ENCODE data around the gene TGFBI. TPM values are rescaled to one million over a fixed set of nuclear protein-coding genes. Genes with fewer than 3 reads are reported as not detected.

TGFBI gene
- total and polyA plus RNA-seq, 9 of the 15 experiments (the other 6 are each of a cell fraction or from before 2014, with no cell fraction given), result 0.05 to 0.62 (median 0.08) TPM; not detected in 6

DNA sequence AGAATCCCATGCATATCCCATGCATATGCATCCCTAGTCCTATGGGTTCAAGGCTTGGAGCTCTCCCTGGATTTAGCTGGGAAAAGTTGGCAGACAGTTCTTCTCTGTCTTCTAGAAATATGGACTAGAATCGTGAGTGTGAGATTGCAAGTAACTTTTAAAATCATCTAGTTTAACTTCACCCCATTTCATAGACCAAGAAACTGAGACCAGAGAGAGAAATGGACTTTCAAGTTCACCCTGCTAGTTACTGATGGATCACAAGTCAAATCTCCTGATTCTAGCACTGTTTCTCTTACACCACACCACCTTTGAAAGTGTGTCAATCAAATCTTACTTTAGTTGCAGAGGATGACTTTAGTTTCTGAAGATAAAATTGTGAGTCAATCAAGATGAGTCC, 13.4 kb downstream of the TGFBI start:
- BruUV-seq (replicated peaks), result no TSS peak
- no peak for FAIRE-seq
- H2AFZ ChIP-seq (ENCODE audit: low read depth, low read length), result no peak overlapping the region
- H3K79me2 ChIP-seq (ENCODE audit: control insufficient read depth, insufficient read depth, low read length), result no peaks in the 10 kb centered on the region
- intact Hi-C loops (cut with micrococcal nuclease), result no loop called here
- H3K4me2 ChIP-seq (ENCODE audit: insufficient read depth, low read length), result no peak overlapping the region
- no peak overlapping the region for H3K9ac ChIP-seq (ENCODE audit: insufficient read depth in 1 of 2, low read depth in 2 of 2, low read length in 2 of 2)
- H3K4me1 ChIP-seq (replicated peaks in 1 of 2; ENCODE audit: control insufficient read depth in 2 of 2, insufficient read depth in 2 of 2, low read length in 2 of 2), result no peaks in the 10 kb centered on the region
- H3K4me3 ChIP-seq, result no peak overlapping the region
- no peaks in the 10 kb centered on the region for H3K36me3 ChIP-seq (ENCODE audit: control insufficient read depth, insufficient read depth, low read length)
- in situ Hi-C loops (cut with MboI), result no loop called here
- ATAC-seq, result no peak
- TF ChIP-seq, protein P1, sequence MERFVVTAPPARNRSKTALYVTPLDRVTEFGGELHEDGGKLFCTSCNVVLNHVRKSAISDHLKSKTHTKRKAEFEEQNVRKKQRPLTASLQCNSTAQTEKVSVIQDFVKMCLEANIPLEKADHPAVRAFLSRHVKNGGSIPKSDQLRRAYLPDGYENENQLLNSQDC (CRISPR knock-in tag; IDR thresholded peaks at IDR 0.05), result no peak
- TF ChIP-seq RBM25 (IDR thresholded peaks at IDR 0.05; ENCODE audit: low read depth, low read length, severe bottlenecking), result peak; percentile 92
- no peak for TF ChIP-seq NFATC3 (IDR thresholded peaks at IDR 0.05)
- TF ChIP-seq MBD2 (IDR thresholded peaks at IDR 0.05; ENCODE audit: borderline replicate concordance, low read depth), result no peak
- no peak for TF ChIP-seq BCL6 (CRISPR knock-in tag; IDR thresholded peaks at IDR 0.05)
- TF ChIP-seq, protein P2, sequence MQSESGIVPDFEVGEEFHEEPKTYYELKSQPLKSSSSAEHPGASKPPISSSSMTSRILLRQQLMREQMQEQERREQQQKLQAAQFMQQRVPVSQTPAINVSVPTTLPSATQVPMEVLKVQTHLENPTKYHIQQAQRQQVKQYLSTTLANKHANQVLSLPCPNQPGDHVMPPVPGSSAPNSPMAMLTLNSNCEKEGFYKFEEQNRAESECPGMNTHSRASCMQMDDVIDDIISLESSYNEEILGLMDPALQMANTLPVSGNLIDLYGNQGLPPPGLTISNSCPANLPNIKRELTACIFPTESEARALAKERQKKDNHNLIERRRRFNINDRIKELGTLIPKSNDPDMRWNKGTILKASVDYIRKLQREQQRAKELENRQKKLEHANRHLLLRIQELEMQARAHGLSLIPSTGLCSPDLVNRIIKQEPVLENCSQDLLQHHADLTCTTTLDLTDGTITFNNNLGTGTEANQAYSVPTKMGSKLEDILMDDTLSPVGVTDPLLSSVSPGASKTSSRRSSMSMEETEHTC (IDR thresholded peaks at IDR 0.05), result no peak
- TF ChIP-seq IRF2 (CRISPR knock-in tag; IDR thresholded peaks at IDR 0.05), result no peak
- TF ChIP-seq, protein P3, sequence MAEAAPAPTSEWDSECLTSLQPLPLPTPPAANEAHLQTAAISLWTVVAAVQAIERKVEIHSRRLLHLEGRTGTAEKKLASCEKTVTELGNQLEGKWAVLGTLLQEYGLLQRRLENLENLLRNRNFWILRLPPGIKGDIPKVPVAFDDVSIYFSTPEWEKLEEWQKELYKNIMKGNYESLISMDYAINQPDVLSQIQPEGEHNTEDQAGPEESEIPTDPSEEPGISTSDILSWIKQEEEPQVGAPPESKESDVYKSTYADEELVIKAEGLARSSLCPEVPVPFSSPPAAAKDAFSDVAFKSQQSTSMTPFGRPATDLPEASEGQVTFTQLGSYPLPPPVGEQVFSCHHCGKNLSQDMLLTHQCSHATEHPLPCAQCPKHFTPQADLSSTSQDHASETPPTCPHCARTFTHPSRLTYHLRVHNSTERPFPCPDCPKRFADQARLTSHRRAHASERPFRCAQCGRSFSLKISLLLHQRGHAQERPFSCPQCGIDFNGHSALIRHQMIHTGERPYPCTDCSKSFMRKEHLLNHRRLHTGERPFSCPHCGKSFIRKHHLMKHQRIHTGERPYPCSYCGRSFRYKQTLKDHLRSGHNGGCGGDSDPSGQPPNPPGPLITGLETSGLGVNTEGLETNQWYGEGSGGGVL (CRISPR knock-in tag; IDR thresholded peaks at IDR 0.05), result no peak
- TF ChIP-seq, protein P4, sequence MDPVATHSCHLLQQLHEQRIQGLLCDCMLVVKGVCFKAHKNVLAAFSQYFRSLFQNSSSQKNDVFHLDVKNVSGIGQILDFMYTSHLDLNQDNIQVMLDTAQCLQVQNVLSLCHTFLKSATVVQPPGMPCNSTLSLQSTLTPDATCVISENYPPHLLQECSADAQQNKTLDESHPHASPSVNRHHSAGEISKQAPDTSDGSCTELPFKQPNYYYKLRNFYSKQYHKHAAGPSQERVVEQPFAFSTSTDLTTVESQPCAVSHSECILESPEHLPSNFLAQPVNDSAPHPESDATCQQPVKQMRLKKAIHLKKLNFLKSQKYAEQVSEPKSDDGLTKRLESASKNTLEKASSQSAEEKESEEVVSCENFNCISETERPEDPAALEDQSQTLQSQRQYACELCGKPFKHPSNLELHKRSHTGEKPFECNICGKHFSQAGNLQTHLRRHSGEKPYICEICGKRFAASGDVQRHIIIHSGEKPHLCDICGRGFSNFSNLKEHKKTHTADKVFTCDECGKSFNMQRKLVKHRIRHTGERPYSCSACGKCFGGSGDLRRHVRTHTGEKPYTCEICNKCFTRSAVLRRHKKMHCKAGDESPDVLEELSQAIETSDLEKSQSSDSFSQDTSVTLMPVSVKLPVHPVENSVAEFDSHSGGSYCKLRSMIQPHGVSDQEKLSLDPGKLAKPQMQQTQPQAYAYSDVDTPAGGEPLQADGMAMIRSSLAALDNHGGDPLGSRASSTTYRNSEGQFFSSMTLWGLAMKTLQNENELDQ (CRISPR knock-in tag; IDR thresholded peaks at IDR 0.05; ENCODE audit: borderline replicate concordance), result no peak
- no peak for TF ChIP-seq EZH2 (IDR thresholded peaks at IDR 0.05; ENCODE audit: borderline replicate concordance, low read depth, low read length)
- TF ChIP-seq ZNF263 (CRISPR knock-in tag; IDR thresholded peaks at IDR 0.05; ENCODE audit: borderline replicate concordance), result no peak
- TF ChIP-seq, protein P5, sequence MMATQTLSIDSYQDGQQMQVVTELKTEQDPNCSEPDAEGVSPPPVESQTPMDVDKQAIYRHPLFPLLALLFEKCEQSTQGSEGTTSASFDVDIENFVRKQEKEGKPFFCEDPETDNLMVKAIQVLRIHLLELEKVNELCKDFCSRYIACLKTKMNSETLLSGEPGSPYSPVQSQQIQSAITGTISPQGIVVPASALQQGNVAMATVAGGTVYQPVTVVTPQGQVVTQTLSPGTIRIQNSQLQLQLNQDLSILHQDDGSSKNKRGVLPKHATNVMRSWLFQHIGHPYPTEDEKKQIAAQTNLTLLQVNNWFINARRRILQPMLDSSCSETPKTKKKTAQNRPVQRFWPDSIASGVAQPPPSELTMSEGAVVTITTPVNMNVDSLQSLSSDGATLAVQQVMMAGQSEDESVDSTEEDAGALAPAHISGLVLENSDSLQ (IDR thresholded peaks at IDR 0.05), result peak; percentile 17; the same call in 1 of the 2 replicates
- TF ChIP-seq ZFPM2 (CRISPR knock-in tag; IDR thresholded peaks at IDR 0.05), result no peak
- peaks cover 8 to 43% of the 10 kb centered on the region in 2 experiments; a peak in 4 of 5 replicates for H3K27me3 ChIP-seq (ENCODE audit: control insufficient read depth in 2 of 2, insufficient read depth in 2 of 2, low read length in 2 of 2)
- no peaks in the 10 kb centered on the region for H3K9me3 ChIP-seq (replicated peaks; ENCODE audit: control insufficient read depth, insufficient read depth, low read depth, low read length)
- ChIA-PET CTCF (ENCODE audit: low intra/inter-chr PET ratio) (no interaction called here), POLR2A (interaction anchor here (1.0 kb wide), 1 partner anchor 14 kb away, joined by 3 read pairs; the partner anchor contains the start of gene TGFBI)
- H3K27ac ChIP-seq (ENCODE audit: extremely low read depth, low read depth, low read length), result no peak overlapping the region
- DNase-seq (ENCODE audit: extremely low read depth in 1 of 4, low spot score in 3 of 4), result no peak
- WGBS (ENCODE audit: insufficient coverage, low coverage, missing lambda C conversion rate), result 0% methylated on average over 1 of the region's 1 CpG
- H3K9me1 ChIP-seq (ENCODE audit: control insufficient read depth, insufficient read depth, low read length), result no peaks in the 10 kb centered on the region
- no peaks in the 10 kb centered on the region for H4K20me1 ChIP-seq (replicated peaks; ENCODE audit: control insufficient read depth, insufficient read depth, low read length)
